VCaP (cell line): ENCODE measurements around the gene LPO.
A peak's percentile ranks its signal among the peaks of the same experiment; 100 is the strongest.

Experiments used
- H3K27ac ChIP-seq: fragments of 450-650 bp; 2 replicates; pipeline ENCODE4 v1.5.1; 2017
- TF ChIP-seq, protein P1 (sequence below): fragments of 450-650 bp; conservative IDR thresholded peaks from 2 replicates; pipeline ENCODE4 v1.5.1; 2017; ENCODE audit warnings: mild to moderate bottlenecking, moderate library complexity

Gene LPO

DNA sequence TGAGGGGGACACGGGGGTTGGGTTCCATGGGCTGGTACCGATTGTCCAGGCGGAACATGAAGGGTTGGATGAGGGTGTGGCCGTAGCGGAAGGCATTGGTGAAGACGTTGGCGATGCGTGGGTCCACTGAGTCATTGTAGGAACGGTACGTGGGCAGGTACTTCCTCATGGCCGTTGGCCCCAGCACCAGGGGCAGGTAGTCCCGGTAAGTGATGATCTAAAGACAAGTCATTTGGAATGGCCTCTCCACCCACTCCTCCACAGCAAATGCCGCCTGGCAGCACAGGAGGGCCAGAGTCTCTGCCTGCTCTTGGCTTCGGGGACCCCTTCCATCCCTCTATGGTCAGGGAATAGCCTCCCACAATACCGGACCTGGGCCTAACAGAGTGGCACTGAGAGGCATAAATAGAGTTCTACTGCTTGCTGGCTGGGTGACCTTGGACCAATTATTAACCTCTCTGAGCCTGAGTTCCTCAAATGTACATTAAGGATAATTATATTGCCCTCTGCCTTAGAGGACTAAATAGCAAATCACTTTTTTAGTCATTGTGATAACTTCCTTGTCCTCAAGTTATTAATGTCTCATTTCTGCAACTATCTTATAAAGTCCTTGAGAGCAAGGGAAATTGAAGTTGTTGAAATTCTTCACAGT lies 35.2 kb downstream of the LPO start:
- H3K27ac ChIP-seq: no peak overlapping the region
- TF ChIP-seq, protein P1, sequence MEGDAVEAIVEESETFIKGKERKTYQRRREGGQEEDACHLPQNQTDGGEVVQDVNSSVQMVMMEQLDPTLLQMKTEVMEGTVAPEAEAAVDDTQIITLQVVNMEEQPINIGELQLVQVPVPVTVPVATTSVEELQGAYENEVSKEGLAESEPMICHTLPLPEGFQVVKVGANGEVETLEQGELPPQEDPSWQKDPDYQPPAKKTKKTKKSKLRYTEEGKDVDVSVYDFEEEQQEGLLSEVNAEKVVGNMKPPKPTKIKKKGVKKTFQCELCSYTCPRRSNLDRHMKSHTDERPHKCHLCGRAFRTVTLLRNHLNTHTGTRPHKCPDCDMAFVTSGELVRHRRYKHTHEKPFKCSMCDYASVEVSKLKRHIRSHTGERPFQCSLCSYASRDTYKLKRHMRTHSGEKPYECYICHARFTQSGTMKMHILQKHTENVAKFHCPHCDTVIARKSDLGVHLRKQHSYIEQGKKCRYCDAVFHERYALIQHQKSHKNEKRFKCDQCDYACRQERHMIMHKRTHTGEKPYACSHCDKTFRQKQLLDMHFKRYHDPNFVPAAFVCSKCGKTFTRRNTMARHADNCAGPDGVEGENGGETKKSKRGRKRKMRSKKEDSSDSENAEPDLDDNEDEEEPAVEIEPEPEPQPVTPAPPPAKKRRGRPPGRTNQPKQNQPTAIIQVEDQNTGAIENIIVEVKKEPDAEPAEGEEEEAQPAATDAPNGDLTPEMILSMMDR: no peak

DNA sequence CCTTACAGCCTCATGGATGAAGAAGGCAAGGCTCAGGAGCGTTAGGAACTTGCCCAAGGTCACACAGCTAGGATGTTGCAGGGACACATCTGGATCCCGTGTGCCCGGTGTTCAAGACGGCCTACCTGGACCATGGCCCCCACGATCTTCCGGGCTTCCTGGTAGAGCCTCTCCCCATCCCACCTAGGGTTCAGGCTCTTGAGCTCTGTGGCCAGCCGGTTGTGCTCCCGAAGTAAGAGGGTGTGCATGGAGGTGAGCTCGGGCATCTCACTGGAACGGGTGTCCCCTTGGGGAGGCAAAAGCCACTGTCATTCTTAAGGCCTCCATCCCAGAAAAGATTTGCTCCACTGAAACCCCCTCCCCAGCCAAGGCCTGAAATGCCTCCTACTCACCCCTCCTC lies 37.0 kb downstream of the LPO start:
- H3K27ac ChIP-seq: no peak overlapping the region
- TF ChIP-seq, protein P1: no peak

DNA sequence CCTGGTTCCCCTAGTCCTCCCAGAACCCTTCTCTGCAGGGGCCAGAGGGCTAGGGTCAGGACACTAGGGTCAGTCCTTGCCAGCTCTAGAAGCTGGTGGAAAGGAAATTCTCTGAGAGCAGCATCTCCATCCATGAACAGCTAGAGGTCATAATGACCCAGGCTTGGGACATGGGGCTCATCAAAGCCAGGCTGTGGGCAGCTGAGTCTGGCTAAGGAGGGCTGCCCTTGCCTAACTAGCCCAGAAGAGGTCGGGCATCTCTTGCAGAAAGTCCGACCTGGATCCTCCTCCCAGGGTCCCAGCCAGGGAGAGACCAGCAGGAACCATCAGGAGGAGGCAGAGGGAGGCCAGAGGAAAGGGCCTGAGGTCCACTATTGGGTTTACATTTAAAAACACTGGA lies 38.0 kb downstream of the LPO start:
- H3K27ac ChIP-seq: no peak overlapping the region
- TF ChIP-seq, protein P1: no peak

DNA sequence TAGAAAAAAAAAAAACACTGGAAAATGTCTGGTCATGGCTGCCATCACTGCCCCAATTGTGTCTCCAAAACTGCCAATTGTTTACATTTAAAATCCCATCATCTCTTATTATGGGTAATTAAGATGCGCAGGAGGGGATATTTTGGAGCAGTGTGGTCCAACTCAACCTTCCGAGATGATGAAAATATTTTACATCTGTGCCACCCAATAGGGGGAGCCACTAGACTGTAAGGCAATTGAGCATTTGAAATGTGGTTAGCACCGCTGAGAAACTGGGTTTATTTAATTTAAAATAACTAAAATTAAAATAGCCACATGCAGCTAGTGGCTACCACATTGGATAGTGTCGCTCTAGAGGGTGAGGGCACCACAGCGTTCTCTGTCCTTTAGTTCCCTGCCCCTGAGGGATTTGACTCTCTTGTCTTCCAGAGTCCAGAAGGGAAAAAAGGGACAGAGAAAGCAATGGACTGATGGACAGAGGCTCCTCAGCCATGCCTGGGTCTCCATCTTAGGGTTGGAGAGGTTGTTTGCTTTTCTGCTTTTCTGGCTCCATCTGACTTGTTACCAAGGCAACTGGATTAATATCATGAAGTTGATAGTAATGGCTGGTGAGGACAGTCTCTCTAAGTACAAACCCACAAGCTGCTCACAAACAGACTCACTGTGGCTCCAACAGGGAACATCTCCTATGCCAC lies 38.9 kb downstream of the LPO start:
- TF ChIP-seq, protein P1: peak; percentile 43

DNA sequence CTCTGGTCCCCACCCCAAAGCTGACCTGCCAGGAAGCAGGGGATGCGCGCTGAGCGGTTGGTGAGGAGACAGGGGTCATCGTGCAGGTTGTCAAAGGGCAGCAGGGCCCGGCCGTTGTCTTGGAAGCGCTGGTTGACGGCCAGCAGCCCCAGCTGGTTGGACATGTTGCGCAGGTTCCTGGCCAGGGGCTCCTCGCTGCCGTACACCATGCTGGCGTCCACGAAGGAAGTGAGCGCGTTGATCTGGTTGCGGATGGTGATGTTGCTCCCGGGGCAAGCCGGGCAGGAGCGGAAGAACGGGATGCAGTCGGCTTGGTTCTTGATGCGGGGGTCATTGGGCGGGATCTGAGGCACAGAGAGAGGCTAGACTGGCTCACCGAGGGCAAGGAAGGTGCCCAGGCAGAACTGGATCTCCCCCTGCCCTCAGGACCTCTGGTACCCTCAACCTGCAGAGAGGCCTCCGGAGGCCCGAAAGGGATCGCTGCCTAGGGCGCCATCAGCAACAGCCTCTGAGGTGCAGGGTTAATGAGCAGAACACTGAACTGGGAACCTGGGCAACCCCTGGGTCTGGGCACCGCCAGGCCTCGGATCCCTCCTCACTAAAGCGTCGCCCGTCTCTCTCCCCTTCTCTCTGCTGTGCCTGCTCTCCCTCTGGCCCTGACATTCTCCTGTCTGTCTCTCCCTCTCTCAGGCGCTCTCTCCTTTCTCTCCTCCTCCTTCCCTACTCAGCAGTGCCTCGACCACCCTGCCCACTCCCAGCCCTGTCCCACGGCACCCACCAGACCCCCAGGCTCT lies 39.6 kb downstream of the LPO start:
- TF ChIP-seq, protein P1: no peak
- no peak overlapping the region for H3K27ac ChIP-seq

More for the DNA sequence above, 38.9 kb downstream of the LPO start:
- no peak overlapping the region for H3K27ac ChIP-seq

DNA sequence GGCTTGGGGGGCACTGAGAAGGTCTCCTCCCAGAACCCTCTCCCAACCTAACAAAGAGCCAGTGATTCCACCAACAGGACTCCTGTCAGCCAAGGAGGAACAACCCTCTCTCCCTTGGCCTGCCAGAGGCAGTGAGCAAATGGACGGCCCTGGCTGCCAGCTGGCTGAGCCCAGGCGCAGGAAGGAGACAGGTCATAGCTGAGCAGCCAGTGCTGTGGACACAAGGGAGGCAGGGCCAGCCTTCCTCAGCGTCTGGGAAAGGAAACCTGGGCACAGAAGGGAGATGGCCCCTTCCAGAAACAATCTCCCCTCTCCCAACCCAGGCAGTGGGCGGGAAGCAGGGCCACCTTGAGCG lies 40.3 kb downstream of the LPO start:
- TF ChIP-seq, protein P1: no peak
- H3K27ac ChIP-seq: no peak overlapping the region

DNA sequence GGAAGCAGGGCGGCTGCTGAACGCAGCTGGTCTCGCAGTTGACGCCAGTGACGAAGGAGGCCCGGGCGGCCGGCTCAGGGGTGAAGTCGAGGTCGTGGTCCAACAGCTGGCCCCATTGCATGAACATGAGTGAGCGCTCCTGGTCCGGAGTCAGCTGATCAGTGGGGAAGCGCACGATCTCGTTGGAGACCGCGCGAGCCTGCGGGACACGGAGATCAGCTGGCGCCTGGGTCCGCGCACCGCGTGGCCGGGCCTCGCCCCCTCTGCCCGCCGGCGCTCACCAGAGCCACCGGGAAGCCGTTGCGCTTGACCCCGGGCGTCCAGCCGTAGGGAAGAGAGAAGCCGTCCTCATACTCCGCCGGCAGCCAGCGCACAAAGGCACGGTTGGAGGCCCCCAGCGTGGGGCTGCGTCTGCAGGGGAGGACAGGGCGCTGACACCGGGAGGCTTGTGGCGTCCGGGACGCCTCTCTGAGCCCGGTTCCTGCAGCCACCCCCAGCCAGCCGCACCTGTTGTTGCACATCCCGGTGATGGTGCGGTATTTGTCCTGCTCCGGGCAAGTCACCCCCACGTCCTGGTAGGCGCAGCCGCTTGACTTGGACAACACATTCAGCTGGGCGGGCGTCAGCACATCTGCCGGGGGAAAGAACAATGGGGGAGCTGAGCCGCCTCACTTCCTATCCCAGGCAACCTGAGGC lies 40.8 kb downstream of the LPO start:
- TF ChIP-seq, protein P1: no peak
- H3K27ac ChIP-seq: no peak overlapping the region
